DMS114 treated with DMSO at 0.1 percent for 48 hours (cell line): ENCODE data around the gene SPTLC1.
"Not testable (repeated sequence)": the region's sequence is repeated elsewhere in the genome, so short reads cannot be mapped to it uniquely, and the experiment has no call there.

Experiments
- DNase-seq: peaks from one replicate; lab custom pipeline; 2025; ENCODE audit not compliant: unreplicated experiment; lab: John Stamatoyannopoulos, UW

Gene SPTLC1

GRCh38 chr9:92035687-92036410 is 79.4 kb downstream of the SPTLC1 start:
- no peak for DNase-seq

DNA sequence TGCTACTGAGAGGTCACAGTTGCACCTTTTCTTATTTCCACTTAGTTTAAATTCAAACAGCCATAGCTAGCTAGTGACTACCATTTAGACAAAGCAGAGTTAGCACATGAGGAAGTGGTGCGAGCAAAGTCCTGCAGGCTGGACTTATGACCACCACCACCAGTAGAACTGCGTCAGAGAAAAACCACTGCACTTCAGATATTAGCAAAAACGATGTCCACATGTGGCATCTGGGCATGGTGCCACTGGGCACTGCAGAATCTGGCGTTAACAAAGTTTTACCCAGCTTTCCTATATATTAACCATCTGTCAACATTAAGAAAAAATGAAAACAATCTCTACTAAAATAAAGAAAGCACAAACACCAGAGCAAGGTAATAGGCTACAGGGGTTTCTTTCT is 80.1 kb downstream of the SPTLC1 start:
- no peak for DNase-seq

- DNase-seq = no peak
Measured at GRCh38 chr9:92033991-92034390, 81.2 kb downstream of the SPTLC1 start.

- no peak for DNase-seq
Measured at GRCh38 chr9:92033307-92033706, 81.9 kb downstream of the SPTLC1 start.

- no peak for DNase-seq
Measured at GRCh38 chr9:92032891-92033290, 82.3 kb downstream of the SPTLC1 start.

GRCh38 chr9:92030367-92030766 is 84.8 kb downstream of the SPTLC1 start:
- no peak for DNase-seq

- DNase-seq = no peak
Measured at GRCh38 chr9:92029553-92029952, 85.7 kb downstream of the SPTLC1 start.

GRCh38 chr9:92026206-92027002 is 88.8 kb downstream of the SPTLC1 start:
- DNase-seq = no peak

DNA sequence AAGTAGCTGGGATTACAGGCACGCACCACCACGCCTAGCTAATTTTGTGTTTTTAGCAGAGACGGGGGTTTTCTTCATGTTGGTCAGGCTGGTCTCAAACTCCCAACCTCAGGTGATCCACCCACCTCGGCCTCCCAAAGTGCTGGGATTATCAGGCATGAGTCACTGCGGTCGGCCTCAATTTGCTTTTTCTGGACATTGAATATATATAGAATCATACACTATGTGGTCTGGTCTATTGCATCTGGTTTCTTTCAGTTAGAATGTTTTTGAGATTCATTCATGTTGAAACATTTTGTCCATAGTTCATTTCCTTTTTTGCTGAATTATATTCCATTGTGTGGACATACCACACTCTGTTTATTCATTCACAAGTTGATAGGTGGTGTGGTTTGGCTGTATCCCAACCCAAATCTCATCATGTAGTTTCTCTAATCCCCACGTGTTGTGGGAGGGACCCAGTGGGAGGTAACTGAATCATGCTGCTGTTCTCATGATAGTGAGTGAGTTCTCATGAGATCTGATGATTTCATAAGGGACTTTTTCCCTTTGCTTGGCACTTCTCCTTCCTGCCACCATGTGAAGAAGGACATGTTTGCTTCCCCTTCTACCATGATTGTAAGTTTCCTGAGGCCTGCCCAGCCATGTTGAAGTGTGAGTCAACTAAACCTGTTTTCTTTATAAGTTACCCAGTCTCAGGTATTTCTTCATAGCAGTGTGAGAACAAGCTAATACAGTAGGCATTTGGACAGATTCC is 93.2 kb downstream of the SPTLC1 start:
- not testable (repeated sequence) for DNase-seq

GRCh38 chr9:92019658-92020057 is 95.6 kb downstream of the SPTLC1 start:
- no peak for DNase-seq

GRCh38 chr9:92010705-92011536 is 104.3 kb downstream of the SPTLC1 start:
- DNase-seq = no peak

DNA sequence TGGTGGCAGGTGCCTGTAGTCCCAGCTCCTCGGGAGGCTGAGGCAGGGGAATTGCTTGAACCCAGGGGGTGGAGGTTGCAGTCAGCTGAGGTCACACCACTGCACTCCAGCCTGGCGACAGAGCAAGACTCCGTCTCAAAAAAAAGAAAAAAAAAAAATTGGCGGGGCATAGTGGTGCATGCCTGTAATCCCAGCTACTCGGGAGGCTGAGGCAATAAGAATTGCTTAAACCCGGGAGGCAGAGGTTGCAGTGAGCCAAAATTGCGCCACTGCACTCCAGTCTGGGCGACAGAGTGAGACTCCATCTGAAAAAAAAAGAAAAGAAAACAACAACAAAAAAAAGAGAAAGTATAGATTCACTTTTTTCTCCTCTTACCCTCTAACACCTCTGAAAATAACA is 105.0 kb downstream of the SPTLC1 start:
- DNase-seq = not testable (repeated sequence)

DNA sequence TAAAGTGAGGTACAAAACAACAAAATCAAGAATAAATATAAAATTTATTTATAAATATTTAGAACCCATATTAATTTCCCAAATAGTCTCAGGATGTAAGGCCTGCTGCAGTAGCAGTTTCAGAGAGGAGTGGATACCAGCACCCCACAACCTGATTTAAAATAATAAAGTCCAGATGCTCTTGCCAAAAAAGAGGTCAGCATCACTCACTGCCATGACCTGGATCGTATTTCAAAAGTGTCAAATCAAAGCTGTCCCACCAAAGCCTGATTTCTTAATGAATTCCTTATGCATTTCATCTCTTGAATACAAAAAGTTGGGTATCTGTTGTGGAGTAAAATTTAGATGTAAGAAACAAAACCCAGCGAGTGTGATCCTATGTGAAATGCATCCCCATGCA is 107.2 kb downstream of the SPTLC1 start:
- DNase-seq = no peak

- DNase-seq = no peak
Measured at GRCh38 chr9:92004045-92004392, 111.2 kb downstream of the SPTLC1 start.

DNA sequence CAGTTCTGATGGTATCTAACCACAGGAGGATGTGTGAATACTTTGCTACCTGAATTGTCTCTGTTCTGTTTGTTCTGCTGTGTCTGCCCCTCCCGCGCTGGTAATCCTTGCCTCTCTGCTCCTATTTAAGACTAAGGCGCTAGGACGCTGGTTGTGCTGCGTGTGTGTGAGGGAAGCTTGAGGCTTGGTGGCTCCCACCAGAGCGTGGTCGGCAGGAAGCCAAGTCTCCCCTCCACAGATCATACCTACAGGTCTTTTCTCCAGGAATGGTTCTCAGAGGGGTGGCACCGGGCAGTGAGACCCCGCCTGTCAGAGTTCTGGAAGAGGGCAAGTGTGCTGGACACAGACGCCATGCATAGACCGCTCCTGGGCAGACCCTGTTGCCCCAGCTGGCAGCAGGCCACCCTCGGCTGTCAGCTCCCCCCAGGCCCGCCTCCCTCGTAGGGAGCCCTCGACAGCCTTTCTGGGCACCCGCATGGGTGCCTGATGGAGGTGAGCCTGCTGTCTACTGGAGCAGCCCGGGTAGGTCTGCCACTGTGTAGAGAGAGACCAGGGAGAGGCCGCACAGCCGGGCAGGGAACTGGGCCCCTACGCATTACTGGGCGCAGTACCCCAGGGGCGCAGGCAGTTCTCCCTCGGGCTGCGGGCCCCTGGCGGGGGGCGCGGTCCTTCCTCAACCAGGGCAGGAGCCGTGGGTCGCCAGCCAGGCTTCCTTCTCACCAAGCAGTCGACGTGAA is 111.7 kb downstream of the SPTLC1 start:
- DNase-seq = no peak

GRCh38 chr9:92001948-92002347 is 113.3 kb downstream of the SPTLC1 start:
- not testable (repeated sequence) for DNase-seq

- no peak for DNase-seq
Measured at GRCh38 chr9:92001244-92001643, 114.0 kb downstream of the SPTLC1 start.

GRCh38 chr9:91995000-91995655 is 120.1 kb downstream of the SPTLC1 start:
- DNase-seq = no peak

- DNase-seq = no peak
Measured at GRCh38 chr9:91994422-91994821, 120.8 kb downstream of the SPTLC1 start.
